Mucosa of descending colon (tissue), 3 donors: ENCODE results near the gene ITGB6. TPM values are rescaled to one million over a fixed set of nuclear protein-coding genes. Genes with fewer than 3 reads are reported as not detected.

Experiments used
- ATAC-seq: fragments of 200-7000 bp; cut with Tn5 transposase; one replicate; pipeline ENCODE4 v1.9.1; 2020; ENCODE audit warnings: mild to moderate bottlenecking, moderate library complexity
- DNase-seq, 3 donors: peaks; one replicate each; pipeline ENCODE4 v3.0.0-alpha.2; 2020
- H3K36me3 ChIP-seq: fragments of 200-600 bp; one replicate; pipeline ENCODE4 v1.8.0; 2021; ENCODE audit warnings: low read depth, mild to moderate bottlenecking
- H3K4me1 ChIP-seq: fragments of 200-600 bp; one replicate; pipeline ENCODE4 v1.8.0; 2021; ENCODE audit warnings: low read depth, mild to moderate bottlenecking
- H3K4me3 ChIP-seq: fragments of 200-600 bp; one replicate; pipeline ENCODE4 v1.8.0; 2021; ENCODE audit warnings: mild to moderate bottlenecking
- H3K9me3 ChIP-seq: fragments of 200-600 bp; one replicate; pipeline ENCODE4 v1.8.0; 2021; ENCODE audit warnings: mild to moderate bottlenecking
- CTCF ChIP-seq: fragments of 200-600 bp; IDR thresholded peaks from one replicate; pipeline ENCODE4 v1.8.0; 2022; ENCODE audit warnings: antibody characterized with exemption, mild to moderate bottlenecking
- intact Hi-C, 2 donors: fragments of 100-400 bp; cut with DNase I in 1 of 2; cut with micrococcal nuclease in 1 of 2; formaldehyde crosslinking; loops; one replicate each; pipeline versions ENCODE4 v1.11.0 to v1.11.1; 2022; cut with DNase I, micrococcal nuclease
- total RNA-seq, 3 donors: library from RNA; stranded (reverse); fragmentation: NEBNext Ultra II Directional in 2 of 3; extraction: Animal tissue kit (Norgen Biotek cat#: 25700) in 2 of 3; gene quantifications; one replicate each; pipeline versions ENCODE4 v1.2.1 to v1.2.4, GENCODE V29; 2021 to 2023
- donor health status: DM: no; HTN: no; CAD: no; lungs with moderate emphysema.
- donor health status: DM: no; HTN: no; CAD: no.
- donor health status: DM: no; HTN: yes; CAD: no.

The ITGB6 gene
- total RNA-seq, 3 donors from 2014 or later = 9.0 to 35.7 (median 16.2) TPM

- no peak for ATAC-seq
- intact Hi-C loops = no loop called here
Measured at GRCh38 chr2:160114020-160114419, 86.1 kb downstream of the ITGB6 start.

GRCh38 chr2:160111951-160112798 lies 87.9 kb downstream of the ITGB6 start:
- intact Hi-C loops = no loop called here
- Histone ChIP-seq H3K4me1 (no peaks in the 10 kb centered on the region), H3K9me3 (no peaks in the 10 kb centered on the region), H3K4me3 (no peak overlapping the region), H3K36me3 (no peaks in the 10 kb centered on the region)
- TF ChIP-seq CTCF = no peak
- DNase-seq (no peak), ATAC-seq (no peak)

More at GRCh38 chr2:160114020-160114419, 86.1 kb downstream of the ITGB6 start:
- no peak for TF ChIP-seq CTCF
- Histone ChIP-seq H3K9me3 (no peaks in the 10 kb centered on the region), H3K4me3 (no peak overlapping the region), H3K36me3 (no peaks in the 10 kb centered on the region), H3K4me1 (no peaks in the 10 kb centered on the region)
- DNase-seq = no peak

GRCh38 chr2:160110674-160111239 lies 89.3 kb downstream of the ITGB6 start:
- H3K9me3 ChIP-seq = no peaks in the 10 kb centered on the region
- H3K4me1 ChIP-seq = no peaks in the 10 kb centered on the region
- no peak overlapping the region for H3K4me3 ChIP-seq
- DNase-seq (no peak), ATAC-seq (no peak)
- H3K36me3 ChIP-seq = no peaks in the 10 kb centered on the region
- TF ChIP-seq CTCF = no peak
- intact Hi-C loops = no loop called here

GRCh38 chr2:160109939-160110673 lies 90.0 kb downstream of the ITGB6 start:
- no peaks in the 10 kb centered on the region for H3K36me3 ChIP-seq
- intact Hi-C loops = no loop called here
- ATAC-seq = peak; percentile 93
- DNase-seq = peak; percentile 51 to 83 (median 57)
- no peak overlapping the region for H3K4me3 ChIP-seq
- peak; percentile 46 for TF ChIP-seq CTCF
- H3K9me3 ChIP-seq = no peaks in the 10 kb centered on the region
- no peaks in the 10 kb centered on the region for H3K4me1 ChIP-seq

GRCh38 chr2:160109243-160109642 lies 90.8 kb downstream of the ITGB6 start:
- no peaks in the 10 kb centered on the region for H3K4me1 ChIP-seq
- H3K36me3 ChIP-seq = no peaks in the 10 kb centered on the region
- ATAC-seq = no peak
- no peak for DNase-seq
- intact Hi-C loops = no loop called here
- no peaks in the 10 kb centered on the region for H3K9me3 ChIP-seq
- H3K4me3 ChIP-seq = no peak overlapping the region
- TF ChIP-seq CTCF = no peak
